HuH-7 (cell line): ENCODE results near the gene XRRA1.
A peak's percentile ranks its signal among the peaks of the same experiment; 100 is the strongest.

Source experiments
- DNase-seq: peaks from one replicate; pipeline ENCODE4 v3.0.0; 2011; ENCODE audit warnings: low spot score

XRRA1 gene

DNA sequence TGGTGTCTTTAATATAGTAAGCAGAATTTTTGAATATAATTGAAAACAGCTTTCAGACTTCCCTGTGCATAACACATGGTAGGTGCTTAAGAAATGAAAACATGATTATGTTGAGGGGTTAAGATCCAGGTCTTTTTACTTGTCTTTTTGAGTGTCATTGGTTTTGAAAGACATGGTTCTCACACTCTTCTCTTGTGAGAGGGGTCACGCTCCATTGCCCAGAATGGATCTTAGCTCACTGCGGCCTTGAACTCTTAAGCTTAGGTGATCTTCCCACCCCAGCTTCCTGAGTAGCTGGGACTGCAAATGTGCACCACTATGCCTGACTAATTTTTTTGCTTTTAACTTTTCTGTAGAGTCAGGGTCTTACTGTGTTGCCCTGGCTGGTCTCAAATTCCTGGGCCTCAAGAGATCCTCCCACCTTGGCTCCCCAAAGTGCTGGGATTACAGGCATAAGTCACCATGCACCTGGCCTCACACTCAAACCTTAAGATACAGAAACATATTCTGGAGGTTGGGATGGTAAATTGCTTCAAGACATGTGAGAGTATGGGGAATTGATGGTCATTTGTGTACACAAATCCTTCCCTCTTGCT is 1.6 kb upstream of the XRRA1 start:
- no peak for DNase-seq

DNA sequence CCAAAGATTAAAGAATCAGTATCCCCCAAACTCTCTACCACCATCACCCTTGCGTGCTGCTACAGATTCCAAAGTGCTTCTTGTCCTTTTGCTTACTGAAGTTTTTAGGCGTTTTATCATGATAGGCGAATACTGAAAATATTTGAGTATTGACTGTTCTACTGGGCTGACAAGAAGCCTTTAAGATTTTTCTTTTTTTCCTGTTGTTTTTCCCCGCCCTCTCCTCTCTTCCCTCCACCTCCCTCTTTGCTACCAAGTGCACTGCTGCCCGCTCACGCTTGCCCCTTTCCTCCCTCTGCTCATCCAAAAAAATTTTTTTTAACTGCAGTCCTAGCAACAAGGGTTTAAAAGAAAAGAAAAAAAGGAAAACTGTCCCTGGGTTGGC is 854 bp upstream of the XRRA1 start:
- no peak for DNase-seq

DNA sequence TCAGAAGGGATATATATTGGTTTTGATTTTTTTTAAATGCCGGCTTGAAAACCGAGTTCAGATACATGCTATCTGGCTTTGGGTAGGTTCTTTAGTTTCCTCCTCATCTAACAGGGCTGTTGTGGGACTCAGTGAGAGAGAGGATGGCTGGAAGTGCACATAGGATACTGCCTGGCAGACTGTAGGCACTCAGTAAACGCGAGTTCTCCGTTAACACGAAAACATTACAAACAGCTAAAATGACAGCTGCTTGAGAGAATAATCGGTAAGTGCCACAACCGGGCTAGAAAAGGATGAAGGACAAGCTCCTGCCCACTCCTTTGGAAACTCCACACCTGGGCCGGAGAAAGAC is 369 bp downstream of the XRRA1 start:
- DNase-seq: peak; percentile 36

DNA sequence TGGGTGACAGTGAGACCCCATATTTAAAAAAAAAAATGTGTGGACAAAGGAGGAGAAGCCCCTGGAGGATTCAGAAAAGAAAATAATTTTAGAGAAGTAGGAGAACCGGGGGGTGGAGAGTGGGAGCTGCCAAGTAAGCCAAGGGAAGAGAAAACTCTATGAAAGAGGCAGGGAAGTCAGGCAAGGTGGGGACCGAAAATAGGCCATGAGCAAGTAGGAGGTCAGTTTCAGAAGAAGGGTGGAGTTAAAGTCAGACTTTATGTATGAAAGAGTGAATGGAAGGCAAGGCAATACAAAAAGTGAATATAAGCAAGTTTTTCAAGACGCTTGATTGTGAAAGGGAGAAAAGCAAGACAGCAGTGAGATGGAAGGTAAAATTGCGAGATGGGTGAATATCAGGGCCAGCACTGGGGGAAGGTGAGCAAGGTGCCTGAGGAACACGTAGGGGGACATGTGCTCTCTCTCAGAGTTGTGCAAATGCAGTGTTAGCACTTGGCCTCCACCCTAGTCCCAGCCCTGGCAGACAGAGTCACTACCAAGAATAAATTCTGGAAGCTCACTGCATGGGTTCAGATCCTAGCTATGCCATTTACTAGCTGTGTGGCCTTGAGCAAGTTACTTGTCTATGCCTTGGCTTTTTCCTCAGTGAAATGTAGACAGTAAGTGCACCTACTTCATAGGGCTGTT is 6.7 kb downstream of the XRRA1 start:
- no peak for DNase-seq

DNA sequence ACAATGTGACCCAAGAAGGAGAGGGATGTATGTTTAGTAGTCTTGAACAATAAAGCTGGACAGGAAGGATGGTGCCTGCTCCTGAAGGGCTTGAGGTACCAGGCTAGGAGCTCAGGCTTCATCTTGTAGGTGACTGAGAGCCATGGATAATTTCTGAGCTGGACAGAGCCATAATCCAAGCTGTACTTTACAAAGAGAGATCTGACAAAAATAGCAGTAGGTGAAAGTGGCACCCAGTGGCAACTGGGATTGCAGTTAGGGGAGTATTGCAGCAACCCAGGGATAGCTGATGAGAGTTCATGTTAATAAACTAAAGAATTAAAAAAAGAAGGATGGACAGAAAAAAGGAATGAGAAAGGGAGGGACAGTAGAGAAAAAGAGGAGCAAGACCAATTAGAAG is 7.4 kb downstream of the XRRA1 start:
- DNase-seq: no peak

DNA sequence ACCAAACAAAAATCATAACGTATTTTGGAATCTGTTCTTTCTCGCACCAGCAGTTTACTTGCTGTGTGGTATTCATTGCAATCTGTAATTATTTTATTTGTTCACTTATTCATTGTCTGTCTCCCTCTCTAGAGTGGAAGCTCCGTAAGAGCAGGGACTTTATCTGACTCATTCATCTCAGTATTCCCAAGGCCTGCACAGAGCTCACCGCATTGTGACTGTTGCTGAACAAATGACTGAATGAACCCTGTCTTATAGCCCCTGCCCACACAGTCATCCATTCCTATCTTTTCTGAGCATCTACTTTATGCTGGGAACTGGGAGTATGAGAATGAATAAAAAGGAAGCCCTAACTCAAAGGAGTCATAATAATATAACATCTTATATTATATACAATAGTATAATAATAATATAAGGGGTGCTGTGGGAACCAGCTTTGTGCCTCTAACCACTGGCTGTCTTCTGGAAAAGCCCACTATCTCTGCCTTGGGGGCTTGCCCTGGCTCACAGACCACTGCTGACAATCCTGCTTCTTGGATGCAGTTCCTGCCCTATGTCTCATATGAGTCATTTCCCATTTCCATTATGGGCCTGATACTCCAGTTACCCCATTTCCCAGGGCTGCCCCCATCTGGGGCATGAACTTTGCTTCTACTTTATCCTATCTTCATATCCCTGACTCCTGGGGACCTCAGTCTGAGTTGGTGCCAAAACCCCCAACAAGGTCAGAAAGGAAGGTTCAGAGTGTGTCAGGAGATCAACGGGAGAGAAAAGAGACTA is 11.0 kb downstream of the XRRA1 start:
- DNase-seq: no peak

DNA sequence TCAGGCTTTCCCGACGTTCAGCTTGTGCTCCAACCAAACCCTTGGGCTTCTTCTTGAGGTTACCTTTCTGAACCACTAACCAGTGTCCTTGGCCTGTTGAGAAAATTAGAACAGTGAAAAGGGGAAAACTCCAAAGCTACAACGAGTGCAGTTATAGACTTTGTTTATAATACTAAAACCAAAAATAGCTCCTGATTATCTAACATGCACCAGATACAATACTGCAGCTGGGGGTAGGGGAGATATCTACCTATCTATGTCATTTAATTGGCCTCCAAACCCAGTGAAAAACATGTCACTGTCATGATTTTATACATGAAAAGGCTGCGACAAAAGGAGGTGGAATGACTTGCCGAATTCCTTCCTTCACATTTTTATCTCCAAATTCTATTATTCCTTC is 11.9 kb downstream of the XRRA1 start:
- DNase-seq: no peak

GRCh38 chr11:74936087-74936486 is 12.8 kb downstream of the XRRA1 start:
- no peak for DNase-seq

- DNase-seq: no peak
Observed at GRCh38 chr11:74935285-74935684, 13.6 kb downstream of the XRRA1 start.

- DNase-seq: no peak
Observed at GRCh38 chr11:74933765-74934164, 15.1 kb downstream of the XRRA1 start.

DNA sequence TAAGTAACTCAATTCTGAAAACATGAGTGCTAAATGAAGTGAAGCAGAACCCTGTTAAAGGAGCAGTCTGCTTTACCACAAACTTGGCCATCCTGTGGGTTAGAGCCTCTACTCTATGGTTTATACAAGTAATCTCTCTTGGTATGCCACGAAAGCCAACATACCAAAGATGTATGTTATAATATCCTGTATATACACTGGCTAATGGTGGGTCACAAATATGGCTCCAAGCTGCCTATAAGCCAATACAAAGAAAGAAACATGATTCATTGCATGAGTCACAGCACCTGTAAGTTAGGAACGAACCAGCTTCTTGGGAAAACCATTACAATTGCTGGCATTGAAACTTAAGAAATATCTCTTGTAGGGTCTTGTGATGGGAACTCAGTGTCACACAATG is 16.1 kb downstream of the XRRA1 start:
- no peak for DNase-seq

GRCh38 chr11:74932169-74932568 is 16.7 kb downstream of the XRRA1 start:
- no peak for DNase-seq

DNA sequence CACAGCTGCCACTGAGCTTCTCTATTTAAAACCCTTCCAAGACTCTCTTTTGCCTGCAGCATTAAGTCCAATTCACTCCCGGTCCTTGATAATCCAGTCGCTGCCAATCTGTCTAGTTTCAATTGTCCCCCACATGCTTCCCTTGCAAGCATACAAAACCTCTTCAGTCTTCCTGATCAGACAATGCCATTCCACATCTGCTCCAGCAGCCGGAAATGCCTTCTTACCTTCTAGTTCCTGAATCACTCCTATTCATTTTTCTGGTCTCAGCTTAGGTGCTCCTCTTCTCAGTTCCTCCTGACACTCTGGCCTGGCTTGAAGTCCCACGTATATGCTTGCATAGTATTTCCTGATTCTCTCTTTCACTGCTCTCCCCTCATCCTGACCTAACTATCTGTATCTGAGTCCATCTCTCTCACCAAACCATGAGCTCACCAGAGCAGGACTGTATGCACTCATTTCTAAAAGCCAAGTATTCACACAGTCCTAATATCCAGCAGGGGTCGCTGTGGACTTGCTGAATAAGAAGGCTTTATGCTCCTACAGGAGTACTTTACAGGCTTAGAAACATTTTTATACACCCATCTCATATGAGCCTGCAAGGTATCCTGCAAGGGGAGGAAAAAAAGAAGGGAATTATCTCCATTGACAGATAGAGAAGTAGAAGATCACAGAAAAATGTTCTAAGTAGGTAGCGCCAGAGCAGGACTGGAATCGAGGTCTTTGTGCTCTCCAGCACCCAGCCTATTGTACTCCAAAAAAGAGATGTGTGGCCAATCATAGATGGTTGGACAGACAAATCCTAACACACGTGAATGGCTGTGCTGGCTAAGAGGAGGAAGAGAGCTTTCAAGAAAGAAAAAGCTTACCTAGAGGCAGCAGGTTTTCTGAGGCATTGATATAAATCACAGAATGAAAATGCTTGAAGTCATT is 19.2 kb downstream of the XRRA1 start:
- DNase-seq: peak; percentile 30

- DNase-seq: no peak
Observed at GRCh38 chr11:74927496-74927895, 21.4 kb downstream of the XRRA1 start.

DNA sequence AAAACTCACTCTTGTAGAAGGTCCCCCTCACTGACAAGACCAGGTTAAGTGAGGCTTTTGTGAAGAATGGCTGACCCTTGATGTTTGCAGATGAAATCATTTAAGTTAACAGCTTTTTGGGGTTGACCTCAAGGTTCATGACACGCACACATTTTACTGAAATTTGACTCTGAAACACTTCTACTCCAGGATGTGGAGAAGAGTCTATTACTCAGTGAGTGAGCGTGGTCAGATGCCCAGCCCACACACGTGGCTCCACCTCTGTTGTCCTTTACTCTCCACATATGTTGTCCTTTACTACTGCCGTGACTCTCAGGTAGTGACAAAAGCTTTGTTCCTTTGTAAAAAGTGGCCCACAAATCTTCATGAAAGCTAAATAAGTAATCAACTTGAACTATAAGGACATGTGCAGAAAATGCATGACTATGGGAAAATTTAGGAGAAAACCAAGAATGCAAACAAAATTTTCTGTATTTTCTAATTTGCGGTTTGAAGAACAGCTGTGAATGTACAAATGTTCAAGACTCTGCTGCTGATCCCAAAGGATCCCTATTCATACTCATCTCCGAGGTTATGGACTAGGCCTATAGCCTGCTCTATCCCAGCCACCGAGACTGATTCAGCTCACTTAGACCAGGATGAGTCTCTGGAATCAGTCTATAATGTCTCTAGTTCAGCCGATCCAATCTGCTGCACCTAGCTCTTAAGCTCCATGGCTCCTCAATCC is 22.4 kb downstream of the XRRA1 start:
- DNase-seq: no peak

GRCh38 chr11:74925281-74925680 is 23.6 kb downstream of the XRRA1 start:
- DNase-seq: no peak

DNA sequence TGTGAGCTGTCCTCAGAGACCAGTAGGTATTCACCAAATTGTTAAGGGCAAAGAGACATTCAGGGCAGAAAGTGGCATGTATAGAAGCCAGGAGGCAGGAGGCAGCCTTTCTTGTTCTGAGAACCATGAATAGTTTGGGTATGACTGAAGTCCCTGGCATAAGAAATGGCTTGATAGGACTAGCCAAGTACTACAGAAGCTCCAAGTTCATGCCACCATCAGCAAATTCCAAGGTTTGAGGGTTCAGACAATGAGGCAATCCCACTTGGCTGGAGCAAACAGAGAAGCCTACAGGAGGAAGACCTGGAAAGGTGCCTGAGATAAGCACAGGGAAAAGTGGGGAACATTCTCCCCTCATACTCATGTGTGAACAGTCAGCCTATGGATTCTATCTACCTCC is 25.8 kb downstream of the XRRA1 start:
- no peak for DNase-seq

GRCh38 chr11:74909812-74910211 is 39.1 kb downstream of the XRRA1 start:
- DNase-seq: no peak

- no peak for DNase-seq
Observed at GRCh38 chr11:74909385-74909784, 39.5 kb downstream of the XRRA1 start.

- no peak for DNase-seq
Observed at GRCh38 chr11:74905326-74905725, 43.6 kb downstream of the XRRA1 start.

- DNase-seq: no peak
Observed at GRCh38 chr11:74902342-74902741, 46.5 kb downstream of the XRRA1 start.

DNA sequence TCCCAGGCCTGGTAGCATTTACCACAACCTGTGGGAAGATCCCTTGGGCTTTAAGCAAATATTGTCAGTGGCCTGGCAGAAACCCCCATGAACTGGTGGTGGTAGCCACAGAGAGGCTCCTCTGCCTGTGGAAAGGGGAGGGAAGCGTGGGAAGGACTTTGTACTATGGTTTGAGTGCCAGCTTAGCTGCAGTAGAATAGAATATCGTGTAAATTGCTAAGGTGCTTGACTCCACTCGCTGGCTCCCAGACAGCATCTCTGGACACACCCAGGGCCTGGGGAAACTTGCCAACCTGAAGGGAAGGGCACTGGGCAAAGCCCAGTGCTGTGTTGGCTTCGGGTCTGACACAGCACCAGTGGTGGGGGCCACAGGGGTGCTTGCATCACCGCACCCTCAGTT is 52.6 kb downstream of the XRRA1 start:
- no peak for DNase-seq
